T-helper 1 cell treated with Interleukin-12 subunit alpha and Interleukin-12 subunit beta and Interleukin-4 antibody, amounts not matched to agents 30 ng/mL and 1 ng/mL, for 36 hours (primary cell): Measurements from ENCODE around the gene FAM241A. TPM values are rescaled to one million over a fixed set of nuclear protein-coding genes. Genes with fewer than 3 reads are reported as not detected.
"Not testable (repeated sequence)": the region's sequence is repeated elsewhere in the genome, so short reads cannot be mapped to it uniquely, and the experiment has no call there.

Source experiments
- intact Hi-C: fragments of 100-400 bp; cut with micrococcal nuclease; formaldehyde crosslinking; loops from one replicate; pipeline ENCODE4 v1.15.1; 2024
- total RNA-seq: library from RNA; stranded (reverse); gene quantifications from 2 replicates; pipeline ENCODE4 v1.2.3, GENCODE V29; 2022

FAM241A gene
- total RNA-seq, 1 donor from 2014 or later, result 2.2 TPM

- intact Hi-C loops, result not testable (repeated sequence)
Observed at GRCh38 chr4:112171051-112171763, 26.0 kb downstream of the FAM241A start.

DNA sequence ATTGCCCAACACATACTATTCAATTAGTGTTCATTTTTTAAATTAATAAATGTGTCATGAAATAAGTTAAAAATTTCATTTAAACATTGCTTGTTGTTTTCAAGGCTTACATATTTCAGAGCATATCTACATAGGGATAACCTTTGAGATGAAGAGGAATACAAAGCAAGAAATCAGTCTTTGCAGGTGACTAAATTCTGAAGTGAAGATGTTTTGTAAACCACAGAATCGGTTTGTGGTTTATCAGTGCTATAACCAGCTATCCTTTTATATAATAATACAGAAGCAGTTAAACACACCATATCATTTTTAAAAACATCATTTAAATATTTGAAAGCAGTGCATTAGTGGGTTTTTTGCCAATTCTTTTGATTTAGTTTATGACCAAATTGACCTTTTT, 26.9 kb downstream of the FAM241A start:
- intact Hi-C loops, result loop anchor here (2.0 kb wide), 1 partner anchor 15 kb away; no protein-coding TSS in a partner anchor

DNA sequence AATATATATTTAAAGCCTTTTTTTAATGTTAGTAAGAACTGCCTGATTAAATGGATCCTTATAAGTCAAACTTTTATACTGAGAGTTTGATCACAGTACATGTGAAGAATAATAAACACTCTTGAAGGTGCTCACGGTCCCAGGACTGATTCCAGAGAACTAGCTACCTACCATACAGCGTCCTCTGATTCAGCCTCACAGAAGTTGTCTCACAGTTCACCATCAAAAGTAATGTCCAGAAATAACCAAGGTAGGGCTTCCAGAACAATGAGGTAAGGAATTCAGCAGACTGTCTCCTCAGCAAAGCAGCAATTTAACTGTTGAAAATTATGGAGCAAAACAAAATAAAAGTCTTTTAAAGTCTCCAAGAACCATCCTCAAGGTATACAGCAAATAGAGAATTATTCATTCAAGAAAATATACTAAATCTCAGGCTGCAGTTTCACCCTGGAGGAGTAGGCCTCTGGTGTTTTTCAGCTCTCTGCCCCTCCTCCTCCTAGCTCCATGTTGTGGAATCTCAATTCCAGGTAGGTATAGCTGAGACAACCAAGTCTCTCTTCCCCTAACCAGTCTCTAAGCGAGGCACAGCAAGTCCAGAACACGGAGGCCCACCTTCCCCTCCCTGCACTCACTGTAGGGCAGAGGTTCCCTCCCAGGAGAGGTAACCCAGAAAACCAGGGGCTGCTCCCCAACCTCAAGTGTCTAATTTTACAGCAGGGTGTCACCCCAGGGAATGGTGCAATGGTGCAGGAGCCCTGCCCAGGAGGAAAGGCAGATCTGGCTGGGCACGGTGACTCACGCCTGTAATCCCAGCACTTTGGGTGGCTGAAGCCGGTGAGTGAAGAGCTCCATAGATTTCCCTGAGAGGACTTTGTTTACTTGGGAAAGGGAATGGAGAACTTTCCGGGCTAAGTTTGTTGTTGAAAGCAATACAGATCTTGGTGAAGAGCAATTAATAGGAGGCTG, 28.6 kb downstream of the FAM241A start:
- intact Hi-C loops, result loop anchor here (2.0 kb wide), 1 partner anchor 13 kb away; no protein-coding TSS in a partner anchor

- intact Hi-C loops, result loop anchor here (2.0 kb wide), 2 partner anchors 29 to 55 kb away; partner anchors contain the start of gene AP1AR
Observed at GRCh38 chr4:112175840-112176239, 30.6 kb downstream of the FAM241A start.

GRCh38 chr4:112176596-112176995, 31.3 kb downstream of the FAM241A start:
- intact Hi-C loops, result loop anchor here (2.0 kb wide), 2 partner anchors 30 to 54 kb away; partner anchors contain the start of gene AP1AR

DNA sequence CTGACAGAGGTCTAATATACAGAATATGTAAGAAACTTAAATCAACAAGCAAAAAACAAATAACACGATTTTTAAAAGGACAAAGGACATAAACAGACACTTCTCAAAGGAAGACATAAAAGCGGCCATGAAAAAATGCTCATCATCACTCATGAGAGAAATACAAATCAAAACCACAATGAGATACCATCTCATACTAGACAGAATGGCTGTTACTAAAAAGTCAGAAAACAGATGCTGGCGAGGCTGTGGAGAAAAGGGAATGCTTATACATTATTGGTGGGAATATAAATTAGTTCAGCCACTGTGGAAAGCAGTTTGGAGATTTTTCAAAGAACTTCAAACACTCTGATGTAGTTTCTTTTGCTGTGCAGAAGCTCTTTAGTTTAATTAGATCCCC, 33.5 kb downstream of the FAM241A start:
- intact Hi-C loops, result not testable (repeated sequence)

DNA sequence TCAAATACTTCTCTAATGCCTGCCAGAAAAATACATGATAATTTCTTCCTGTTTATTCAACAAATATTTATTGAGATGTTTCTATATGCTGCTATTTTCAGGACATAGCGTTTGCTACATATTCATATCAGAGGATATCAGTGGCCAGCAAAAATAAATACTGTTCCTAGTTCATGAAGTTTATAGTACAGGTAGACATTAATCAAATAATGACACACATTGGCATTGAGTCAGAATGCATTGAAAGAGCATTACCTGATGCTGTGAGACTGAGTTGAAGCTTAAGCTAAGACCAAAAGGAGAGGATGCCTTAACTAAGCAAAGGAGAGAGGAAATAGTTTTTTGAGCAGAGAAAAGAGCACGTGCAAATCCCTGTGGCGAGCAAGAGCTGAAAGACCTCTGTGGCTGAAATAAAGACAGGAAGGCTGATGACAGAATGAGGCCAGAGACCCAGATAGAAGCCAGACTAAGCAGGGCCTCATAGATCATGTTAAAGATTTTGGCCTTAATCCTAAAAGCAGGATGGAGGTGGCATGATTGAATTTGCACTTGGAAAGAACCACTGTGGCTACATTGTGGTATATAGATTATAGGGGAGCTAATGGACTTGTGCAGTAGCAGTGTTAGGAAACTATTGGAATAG, 36.2 kb downstream of the FAM241A start:
- intact Hi-C loops, result no loop called here

DNA sequence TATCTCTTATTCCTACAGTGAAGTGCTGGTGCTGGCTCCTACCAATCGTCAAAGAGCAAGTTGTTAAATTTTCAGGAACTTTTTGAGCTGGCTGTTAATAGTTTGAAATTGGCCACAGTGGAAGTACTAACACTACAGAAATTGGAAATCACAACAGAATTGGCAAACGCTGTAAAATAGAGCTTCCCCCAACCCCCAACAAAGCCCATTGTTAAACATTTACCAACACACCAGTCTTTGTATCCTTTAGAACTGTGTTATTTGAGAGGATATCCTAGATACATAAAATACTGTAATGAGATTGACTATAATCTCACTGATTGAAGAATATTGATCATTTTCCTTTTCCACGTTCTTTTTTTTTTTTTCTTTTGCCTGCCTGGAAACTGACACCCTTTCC, 37.4 kb downstream of the FAM241A start:
- intact Hi-C loops, result no loop called here

DNA sequence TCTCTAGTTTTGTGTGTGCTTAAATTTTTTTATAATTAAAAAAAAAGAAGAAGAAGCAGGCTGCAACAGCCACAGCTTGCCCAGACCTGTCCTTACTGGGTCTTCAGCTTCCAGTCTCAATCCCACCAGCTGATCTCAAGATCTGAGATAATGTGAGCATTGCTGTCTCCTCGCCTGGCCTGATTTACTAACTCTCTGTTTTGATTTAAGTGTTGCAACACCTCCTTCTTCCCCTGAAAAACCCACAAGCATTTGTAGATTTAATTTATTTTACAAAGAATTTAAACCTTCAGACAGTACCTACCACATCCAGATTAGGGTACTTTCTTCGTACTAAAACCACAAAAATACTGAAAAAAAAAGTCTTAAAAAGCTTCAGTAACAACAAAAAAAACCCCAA, 38.0 kb downstream of the FAM241A start:
- intact Hi-C loops, result no loop called here

- intact Hi-C loops, result no loop called here
Observed at GRCh38 chr4:112184438-112184837, 39.2 kb downstream of the FAM241A start.

DNA sequence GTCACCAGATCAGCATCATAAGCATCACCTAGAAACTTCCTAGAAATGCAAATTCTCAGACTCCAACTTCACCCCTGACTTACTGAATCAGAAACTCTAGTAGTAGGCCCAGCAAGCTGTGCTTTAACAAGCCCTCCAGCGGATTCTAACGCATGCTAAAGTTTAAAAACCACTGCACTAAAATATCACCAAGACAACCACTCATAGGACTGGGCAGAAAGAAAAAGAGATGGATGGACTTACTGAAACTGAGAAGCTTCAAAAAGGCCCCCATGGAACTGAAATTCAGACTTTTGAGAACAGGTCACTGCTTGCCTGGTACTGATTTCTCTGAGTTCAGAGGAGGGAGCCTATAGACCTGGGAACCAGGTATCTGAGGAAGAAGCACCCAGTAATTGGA, 40.1 kb downstream of the FAM241A start:
- intact Hi-C loops, result no loop called here

DNA sequence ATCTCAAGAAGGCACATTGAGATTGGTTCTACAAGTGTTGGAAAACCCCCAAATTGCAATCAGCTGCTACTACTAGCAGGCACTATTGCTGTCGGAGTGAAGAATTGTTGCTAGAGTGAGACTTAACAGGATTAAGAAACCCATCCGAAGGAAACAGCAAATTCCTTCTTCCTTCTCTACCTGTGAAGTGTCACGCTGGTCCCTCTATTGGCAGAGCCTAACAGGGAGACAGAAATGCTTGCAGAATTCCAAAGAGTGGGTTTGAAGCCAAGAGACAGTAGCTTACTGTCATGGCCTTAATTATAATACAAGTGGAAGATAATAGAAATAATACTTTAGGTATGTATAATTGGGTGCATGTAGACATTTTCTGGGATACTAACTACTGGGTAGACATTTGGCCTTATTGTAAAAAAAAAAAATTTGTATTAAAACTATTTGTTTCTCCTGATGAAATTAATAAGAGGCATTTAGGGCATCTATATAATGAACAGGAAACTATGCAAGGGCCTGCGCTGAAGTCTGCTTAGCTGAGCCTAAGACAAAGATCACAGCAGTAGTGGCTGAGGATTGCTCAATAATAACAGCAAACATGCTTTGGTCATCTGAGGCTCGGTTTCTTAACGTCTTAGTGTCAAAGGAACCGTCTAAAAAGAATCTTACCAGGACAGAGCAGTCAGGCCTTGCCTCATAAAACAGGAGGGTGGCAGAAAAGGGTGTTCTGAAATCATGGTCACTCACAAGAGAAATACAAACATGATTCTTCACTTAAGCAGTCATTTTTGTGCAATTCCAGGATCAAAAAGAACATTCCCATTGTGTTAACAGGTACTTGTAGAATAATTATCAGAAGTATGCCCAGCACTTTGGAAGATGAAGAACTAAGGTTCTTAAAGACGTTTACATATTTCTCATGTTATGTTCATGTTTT, 40.8 kb downstream of the FAM241A start:
- intact Hi-C loops, result loop anchor here (2.0 kb wide), 1 partner anchor 13 kb away; no protein-coding TSS in a partner anchor

- intact Hi-C loops, result no loop called here
Observed at GRCh38 chr4:112189754-112190153, 44.5 kb downstream of the FAM241A start.

DNA sequence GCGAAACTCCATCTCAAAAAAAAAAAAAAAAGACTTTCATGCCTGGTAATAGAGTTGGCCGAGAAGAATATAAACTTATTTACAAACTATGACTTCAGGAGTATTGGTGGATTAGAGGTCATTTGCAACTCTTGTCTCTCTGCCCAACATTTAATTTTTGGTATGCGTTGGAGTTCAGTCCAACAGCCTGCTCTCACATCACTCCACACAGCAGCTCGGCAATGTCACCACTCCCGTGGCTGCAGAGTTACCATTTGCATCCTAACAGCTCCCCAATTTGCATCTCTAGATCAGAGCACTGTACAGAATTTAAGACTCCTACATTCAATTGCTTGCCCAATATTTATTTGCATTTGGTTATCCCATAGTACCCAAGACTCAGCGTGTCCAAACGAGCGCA, 45.4 kb downstream of the FAM241A start:
- intact Hi-C loops, result no loop called here

DNA sequence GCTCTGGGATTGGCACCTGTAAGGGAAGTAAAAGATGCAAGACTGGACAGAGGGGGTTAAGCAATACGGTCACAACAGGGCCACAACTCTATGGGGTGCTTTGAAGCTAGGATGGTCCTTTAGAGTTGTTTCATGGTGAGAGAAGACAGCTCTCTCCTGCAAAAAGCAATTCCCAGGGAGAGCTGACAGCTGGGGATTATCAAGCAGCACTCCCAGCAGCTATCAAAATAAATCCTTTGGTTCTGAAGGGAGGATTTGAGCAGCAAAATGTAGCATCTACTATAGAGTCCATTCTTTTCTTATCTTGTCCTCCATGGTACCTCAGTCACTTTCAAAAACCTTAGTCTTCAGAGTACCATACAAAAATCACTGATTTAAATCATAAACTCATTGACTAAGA, 51.2 kb downstream of the FAM241A start:
- intact Hi-C loops, result no loop called here

DNA sequence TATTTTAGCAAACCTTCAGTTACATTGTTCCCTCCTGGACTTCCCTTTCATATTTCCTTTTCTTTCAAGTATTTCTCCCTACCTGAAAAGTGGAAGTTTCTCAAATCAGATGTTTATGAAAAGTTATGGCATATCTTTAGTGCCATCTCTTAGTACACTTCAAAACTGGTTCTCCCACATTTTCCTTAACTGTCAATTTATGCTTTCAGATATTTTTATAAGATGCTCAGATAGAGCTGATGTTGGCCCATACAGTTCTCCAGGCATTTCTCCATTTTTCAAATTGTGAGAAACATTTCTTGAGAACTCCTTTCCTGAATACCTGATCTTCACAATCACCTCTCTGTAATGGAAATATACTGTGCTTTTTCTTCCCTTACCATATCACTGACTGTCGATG, 53.8 kb downstream of the FAM241A start:
- intact Hi-C loops, result loop anchor here (1.0 kb wide), 1 partner anchor 32 kb away; the partner anchor contains the start of gene AP1AR

GRCh38 chr4:112201915-112202505, 56.8 kb downstream of the FAM241A start:
- intact Hi-C loops, result no loop called here

GRCh38 chr4:112203593-112203992, 58.3 kb downstream of the FAM241A start:
- intact Hi-C loops, result no loop called here

DNA sequence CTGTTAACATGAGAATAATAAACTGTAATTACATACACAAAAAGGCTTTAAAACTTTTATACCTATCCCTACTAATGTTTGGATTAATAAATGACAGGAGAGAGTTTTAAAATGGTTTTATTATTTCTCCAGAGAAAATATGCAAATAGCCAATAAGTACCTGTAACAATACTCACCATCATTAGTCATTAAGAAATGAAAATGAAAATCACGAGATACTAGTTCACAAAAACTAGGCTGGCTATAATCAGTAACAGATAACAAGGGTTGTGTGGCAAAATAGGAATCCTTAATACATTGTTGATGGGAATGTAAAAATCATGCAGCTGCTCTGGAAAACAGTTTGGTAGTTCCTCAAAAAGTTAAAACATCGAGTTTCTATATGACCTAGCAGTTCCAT, 61.2 kb downstream of the FAM241A start:
- intact Hi-C loops, result no loop called here
